Measurements from ENCODE around the gene DUSP15.

The DUSP15 gene

DNA sequence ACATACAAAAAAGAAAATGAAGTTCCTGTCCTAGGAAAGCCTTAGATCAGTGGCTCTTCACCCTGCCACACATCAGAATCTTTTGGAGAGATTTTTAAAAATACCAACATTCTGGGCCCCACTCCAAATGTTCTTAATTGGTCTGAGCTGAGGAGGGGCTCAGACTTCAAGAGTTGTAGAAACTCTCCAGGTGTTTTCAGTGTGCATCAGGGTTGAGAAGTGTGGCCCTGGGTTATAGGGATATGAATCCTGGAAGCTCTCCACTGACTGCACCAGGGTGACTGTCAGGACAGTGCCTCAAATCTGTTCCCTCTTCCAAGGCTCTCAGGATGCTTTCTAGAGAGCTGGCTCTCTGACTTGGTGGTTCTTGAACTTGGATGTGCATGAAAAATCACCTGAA is 56.7 kb downstream of the DUSP15 start:
- Histone ChIP-seq H3K4me2 (ENCODE audit: low read length) (no peak overlapping the region), H3K4me1 (ENCODE audit: control insufficient read depth, insufficient read depth, low read length) (peaks cover 53% of the 10 kb centered on the region), H3K9me3 (replicated peaks; ENCODE audit: low read length) (no peaks in the 10 kb centered on the region), H3K27me3 (ENCODE audit: control insufficient read depth, insufficient read depth, low read length) (no peaks in the 10 kb centered on the region), H3K4me3 (ENCODE audit: low read length) (no peak overlapping the region), H3K36me3 (ENCODE audit: insufficient read depth, low read length) (no peaks in the 10 kb centered on the region), H3K9ac (ENCODE audit: low read depth, low read length) (no peak overlapping the region)

DNA sequence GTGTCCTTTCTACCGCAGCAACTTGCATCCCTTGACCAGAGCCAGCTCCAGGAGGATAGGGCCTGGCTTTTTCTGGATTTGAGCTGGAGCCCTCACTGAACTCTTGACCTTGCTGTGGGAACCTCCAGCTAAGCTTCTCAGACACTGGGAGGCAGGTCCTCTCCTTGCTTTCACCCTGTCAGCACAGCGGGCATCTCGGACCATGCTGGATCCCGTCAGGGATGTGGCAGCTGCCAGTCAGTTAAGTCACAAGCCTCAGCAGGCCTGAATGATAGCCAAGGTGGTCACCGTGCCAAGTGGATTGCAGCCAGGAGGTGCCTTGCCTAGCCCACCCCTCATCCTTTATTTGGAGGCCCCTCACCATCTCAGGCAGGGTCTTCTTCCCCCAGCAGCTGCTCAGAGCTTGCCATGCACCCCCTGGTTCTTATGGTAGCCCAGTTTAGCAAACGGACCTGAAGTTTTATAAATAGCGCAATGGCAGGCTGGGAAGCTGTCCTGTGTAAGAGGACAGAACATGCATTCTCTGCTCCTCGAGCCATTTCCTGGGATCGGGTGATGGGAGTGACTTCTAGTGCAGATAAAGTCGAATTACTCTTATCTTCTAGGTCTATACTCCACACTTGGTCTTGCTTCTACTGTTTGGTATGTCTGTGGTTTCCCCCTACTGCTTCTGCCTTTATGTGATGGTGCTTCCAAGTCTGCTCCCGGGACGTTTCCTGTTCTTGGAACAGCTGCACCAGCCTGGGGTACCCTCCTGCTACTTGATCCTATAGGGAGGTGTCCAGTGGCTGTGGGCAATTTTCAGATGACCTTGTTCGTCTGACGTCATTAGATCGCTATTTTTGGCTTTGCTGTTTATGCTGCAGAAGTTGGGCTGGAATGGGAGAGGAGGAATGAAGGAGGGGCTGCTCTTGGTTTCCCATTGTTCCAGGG is 58.3 kb downstream of the DUSP15 start:
- peak overlapping the region; percentile 42 for H3K9ac ChIP-seq (ENCODE audit: low read depth, low read length)
- H3K9me3 ChIP-seq (replicated peaks; ENCODE audit: low read length): no peaks in the 10 kb centered on the region
- no peaks in the 10 kb centered on the region for H3K36me3 ChIP-seq (ENCODE audit: insufficient read depth, low read length)
- no peaks in the 10 kb centered on the region for H3K27me3 ChIP-seq (ENCODE audit: control insufficient read depth, insufficient read depth, low read length)
- H3K4me3 ChIP-seq (ENCODE audit: low read length): peak overlapping the region; percentile 5
- H3K4me1 ChIP-seq (ENCODE audit: control insufficient read depth, insufficient read depth, low read length): peaks cover 57% of the 10 kb centered on the region
- peak overlapping the region; percentile 59 for H3K4me2 ChIP-seq (ENCODE audit: low read length)

DNA sequence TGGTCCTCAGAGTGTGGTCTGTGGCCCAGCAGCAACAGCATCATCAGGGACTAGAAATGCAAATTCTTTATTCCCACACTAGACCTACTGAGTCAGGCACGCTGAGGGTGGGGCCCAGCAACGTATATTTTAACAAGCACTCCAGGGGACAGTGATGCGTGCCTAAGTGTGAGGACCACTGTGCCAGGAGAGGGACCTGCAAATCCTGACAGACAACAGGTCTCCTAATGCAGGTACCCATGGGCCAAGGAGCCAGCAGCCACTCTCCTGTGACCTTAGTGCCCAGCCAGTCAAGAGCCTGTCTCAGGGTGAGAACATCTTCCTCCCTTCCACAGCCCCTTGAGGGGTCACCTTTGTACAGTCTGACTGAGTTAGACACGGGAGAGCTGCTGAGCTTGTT is 59.1 kb downstream of the DUSP15 start:
- Histone ChIP-seq H3K4me3 (ENCODE audit: low read length) (no peak overlapping the region), H3K27me3 (ENCODE audit: control insufficient read depth, insufficient read depth, low read length) (no peaks in the 10 kb centered on the region), H3K36me3 (ENCODE audit: insufficient read depth, low read length) (peaks cover 8% of the 10 kb centered on the region), H3K4me2 (ENCODE audit: low read length) (no peak overlapping the region), H3K9ac (ENCODE audit: low read depth, low read length) (no peak overlapping the region), H3K9me3 (replicated peaks; ENCODE audit: low read length) (no peaks in the 10 kb centered on the region), H3K4me1 (ENCODE audit: control insufficient read depth, insufficient read depth, low read length) (peaks cover 61% of the 10 kb centered on the region)

Small RNAs within 50 kb of the gene (small RNA-seq; reads per million reads assigned to genes)
- 1.6 reads per million, percentile 57 among the genes with 10 or more reads in this experiment for gene RNU1-94P

All from skeletal muscle satellite cell (primary cell).